ENCODE measurements around the gene TSPEAR. TPM values are rescaled to one million over a fixed set of nuclear protein-coding genes. Genes with fewer than 3 reads are reported as not detected.

The TSPEAR gene
- total and polyA plus RNA-seq, 2 of the 13 experiments (the other 11 are each of a cell fraction or from before 2014, with no cell fraction given) = 0.07 to 0.32 TPM

- Histone ChIP-seq H4K20me1 (ENCODE audit: insufficient read depth, low read length) (no peaks in the 10 kb centered on the region), H2AFZ (ENCODE audit: low read length) (no peak overlapping the region), H3K4me2 (ENCODE audit: low read depth, low read length) (peak overlapping the region; percentile 50), H3K4me1 (ENCODE audit: insufficient read depth, low read length) (peaks cover 61% of the 10 kb centered on the region), H3K79me2 (ENCODE audit: insufficient read depth, low read length) (no peaks in the 10 kb centered on the region), H3K27me3 (ENCODE audit: control insufficient read depth in 1 of 2, insufficient read depth in 2 of 2, low read length in 2 of 2) (peaks cover 5 to 39% of the 10 kb centered on the region in 2 experiments), H3K9ac (ENCODE audit: insufficient read depth, low read depth, low read length) (no peak overlapping the region), H3K36me3 (replicated peaks in 1 of 2; ENCODE audit: control insufficient read depth in 1 of 2, insufficient read depth in 2 of 2, low read length in 2 of 2) (no peaks in the 10 kb centered on the region), H3K9me3 (ENCODE audit: low read length) (no peaks in the 10 kb centered on the region), H3K27ac (ENCODE audit: extremely low read length, insufficient read depth, low read length) (no peak overlapping the region), H3K4me3 (replicated peaks in 1 of 3; ENCODE audit: insufficient read depth in 1 of 3, low read depth in 2 of 3, low read length in 3 of 3) (0 out of 6 replicates have a peak overlapping the region, but pooled peaks of 1 of the 3 experiments have one; percentile 45)
- WGBS (ENCODE audit: low lambda C conversion rate) = 2% methylated on average over 5 of the region's 6 CpGs
- CTCF ChIA-PET (ENCODE audit: low intra/inter-chr PET ratio, low total read pairs) = no interaction called here
- TF ChIP-seq MED8 (CRISPR knock-in tag; IDR thresholded peaks at IDR 0.05; ENCODE audit: insufficient replicate concordance) (no peak), ZNF354B (CRISPR knock-in tag; IDR thresholded peaks at IDR 0.05) (no peak), ZHX1 (CRISPR knock-in tag; IDR thresholded peaks at IDR 0.05; ENCODE audit: low read depth) (no peak), KLF13 (CRISPR knock-in tag; IDR thresholded peaks at IDR 0.05) (no peak), EEA1 (CRISPR knock-in tag; IDR thresholded peaks at IDR 0.05; ENCODE audit: borderline replicate concordance) (no peak), ADNP (CRISPR knock-in tag; IDR thresholded peaks at IDR 0.05) (no peak), PAF1 (CRISPR knock-in tag; IDR thresholded peaks at IDR 0.05) (no peak), NR1H2 (CRISPR knock-in tag; IDR thresholded peaks at IDR 0.05; ENCODE audit: borderline replicate concordance, low read depth) (no peak), ZNF280D (CRISPR knock-in tag; IDR thresholded peaks at IDR 0.05) (no peak), ARNT (IDR thresholded peaks at IDR 0.05) (no peak), NCOR1 (IDR thresholded peaks at IDR 0.05; ENCODE audit: borderline replicate concordance, low read length) (no peak), THAP7 (CRISPR knock-in tag; IDR thresholded peaks at IDR 0.05) (no peak), ZNF841 (CRISPR knock-in tag; IDR thresholded peaks at IDR 0.05; ENCODE audit: borderline replicate concordance) (no peak), ZNF10 (CRISPR knock-in tag; IDR thresholded peaks at IDR 0.05; ENCODE audit: borderline replicate concordance, low read depth) (no peak), ZNF776 (CRISPR knock-in tag; IDR thresholded peaks at IDR 0.05) (no peak), WIZ (CRISPR knock-in tag; IDR thresholded peaks at IDR 0.05) (no peak), PITX1 (CRISPR knock-in tag; IDR thresholded peaks at IDR 0.05) (no peak), NRL (CRISPR knock-in tag; IDR thresholded peaks at IDR 0.05; ENCODE audit: borderline replicate concordance) (no peak)
- intact Hi-C loops (cut with micrococcal nuclease; ENCODE audit: unreplicated experiment) = loop anchor here (5.0 kb wide), 1 partner anchor 34 kb away; no protein-coding TSS in a partner anchor
- ATAC-seq (peak; percentile 22; the same call in 2 of the 3 replicates), FAIRE-seq (no peak), DNase-seq (ENCODE audit: low spot score) (no peak)
- BruUV-seq (replicated peaks) = no TSS peak
- POLR2A ChIA-PET = no interaction called here
- in situ Hi-C loops (cut with HindIII; ENCODE audit: extremely low pct_ligation_motif_present, low pct_unique_long_range_greater_than_20kb) = loop anchor here (5.0 kb wide), 1 partner anchor 229 kb away; no protein-coding TSS in a partner anchor
These were observed 24.4 kb upstream of the TSPEAR start for GRCh38 chr21:44735821-44736220.
